Aorta (tissue), 5 donors: ENCODE data around the gene NINJ1. TPM values are rescaled to one million over a fixed set of nuclear protein-coding genes. Genes with fewer than 3 reads are reported as not detected.
"Not testable (repeated sequence)": the region's sequence is repeated elsewhere in the genome, so short reads cannot be mapped to it uniquely, and the experiment has no call there.

Experiments used
- ATAC-seq: fragments of 200-7000 bp; cut with Tn5 transposase; one replicate; pipeline ENCODE4 v1.9.1; 2022; ENCODE audit warnings: moderate library complexity; ENCODE audit not compliant: low FRiP score
- DNase-seq, 2 donors: peaks; one replicate each; pipeline ENCODE4 v3.0.0-alpha.2; 2020
- H3K27ac ChIP-seq, 2 donors: one replicate each; pipeline ENCODE4 v1.5.1; 2013; ENCODE audit warnings: low read length in 2 of 2, mild to moderate bottlenecking in 2 of 2, moderate library complexity in 2 of 2, control low read depth in 1 of 2, inconsistent platforms in 1 of 2, low read depth in 1 of 2
- H3K27me3 ChIP-seq, 2 donors: one replicate each; pipeline ENCODE4 v1.6.1; 2013; ENCODE audit warnings: control low read depth in 1 of 2, low read length in 1 of 2, mild to moderate bottlenecking in 1 of 2, moderate library complexity in 1 of 2; ENCODE audit not compliant: insufficient read depth in 2 of 2, control insufficient read depth in 1 of 2
- H3K36me3 ChIP-seq, 2 donors: one replicate each; pipeline ENCODE4 v1.6.1; 2013; ENCODE audit warnings: control low read depth in 1 of 2, low read length in 1 of 2, mild to moderate bottlenecking in 1 of 2; ENCODE audit not compliant: insufficient read depth in 2 of 2, control insufficient read depth in 1 of 2
- H3K4me1 ChIP-seq, 2 donors: one replicate each; pipeline ENCODE4 v1.6.1; 2013; ENCODE audit warnings: low read length in 2 of 2, control low read depth in 1 of 2, mild to moderate bottlenecking in 1 of 2, moderate library complexity in 1 of 2; ENCODE audit not compliant: insufficient read depth in 2 of 2, control insufficient read depth in 1 of 2
- H3K4me3 ChIP-seq, 2 donors: one replicate each; pipeline ENCODE4 v1.5.1; 2013; ENCODE audit warnings: low read length in 2 of 2, control low read depth in 1 of 2, mild to moderate bottlenecking in 1 of 2
- H3K9me3 ChIP-seq: one replicate; pipeline ENCODE4 v1.6.1; 2013; ENCODE audit warnings: mild to moderate bottlenecking, low read length; ENCODE audit not compliant: control insufficient read depth
- WGBS, 2 donors: extraction: QIAGEN DNeasy Blood & Tissue Kit; methylation state at CpG; one replicate each; pipeline ENCODE4 v1.1.7; 2013; 5-methylcytosine and 5-hydroxymethylcytosine counted together
- intact Hi-C, 2 donors: fragments of 100-400 bp; cut with DNase I; formaldehyde crosslinking; loops; one replicate each; pipeline versions ENCODE4 v1.14.2 to v1.15.0; 2022
- polyA plus RNA-seq, 2 donors: library from polyadenylated mRNA; stranded (reverse); fragments of 200-250 nt; gene quantifications; one replicate each; pipeline ENCODE4 v1.2.3, GENCODE V29; 2013
- total RNA-seq, 2 donors: library from RNA; stranded (reverse); fragmentation: NEBNext Ultra II Directional; extraction: Animal tissue kit (Norgen Biotek cat#: 25700); gene quantifications; one replicate each; pipeline ENCODE4 v1.2.1, GENCODE V29; 2021
- donor health status: healthy with polysubstance abuse.
- donor health status: Bipolar disorder and iron deficiency.
- donor health status: DM: no; HTN: no; CAD: no.
- donor health status: DM: no; HTN: no; CAD: no.
- donor health status: DM: yes; HTN: yes; CAD: no.

The NINJ1 gene
- total and polyA plus RNA-seq, 4 donors = 46.7 to 113 (median 73.5) TPM

- no peak overlapping the region for H3K4me3 ChIP-seq
- intact Hi-C loops = loop anchor here in 1 of 2 donors (2.0 kb wide), 1 partner anchor 196 kb away; no protein-coding TSS in a partner anchor
- DNase-seq (peak; percentile 48 to 75), ATAC-seq (no peak)
- no peaks in the 10 kb centered on the region for H3K27me3 ChIP-seq
- no peak overlapping the region for H3K27ac ChIP-seq
- 88 to 90% methylated on average over 15 of the region's 15 CpGs for WGBS, 2 donors
- H3K9me3 ChIP-seq = no peaks in the 10 kb centered on the region
- H3K4me1 ChIP-seq = no peaks in the 10 kb centered on the region
- H3K36me3 ChIP-seq = peaks cover 0 to 5% of the 10 kb centered on the region in 2 donors
Measured at GRCh38 chr9:93108291-93109041, 25.6 kb downstream of the NINJ1 start.

DNA sequence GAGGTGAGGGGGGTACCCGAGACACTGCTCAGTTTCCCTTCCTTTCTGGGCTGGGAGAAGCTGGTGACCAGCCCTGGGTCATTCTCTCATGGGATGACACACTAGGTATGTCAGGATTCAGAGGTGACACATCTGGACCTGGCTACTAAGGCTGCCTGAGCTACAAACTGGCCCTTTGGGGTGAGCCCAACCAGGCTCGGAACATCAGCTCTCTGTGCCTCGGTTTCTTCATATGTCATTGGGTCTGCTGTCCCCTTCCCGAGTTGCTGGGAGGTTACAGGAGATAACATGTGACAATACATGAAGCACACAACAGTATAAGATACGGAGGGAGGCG lies 26.3 kb downstream of the NINJ1 start:
- DNase-seq (no peak), ATAC-seq (no peak)
- Histone ChIP-seq H3K27ac (no peak overlapping the region), H3K36me3 (peaks cover 0 to 5% of the 10 kb centered on the region in 2 donors), H3K4me3 (no peak overlapping the region), H3K9me3 (no peaks in the 10 kb centered on the region), H3K4me1 (no peaks in the 10 kb centered on the region), H3K27me3 (no peaks in the 10 kb centered on the region)
- intact Hi-C loops = loop anchor here in 1 of 2 donors (2.0 kb wide), 1 partner anchor 197 kb away; no protein-coding TSS in a partner anchor
- 89 to 90% methylated on average over 6 of the region's 6 CpGs for WGBS, 2 donors

DNA sequence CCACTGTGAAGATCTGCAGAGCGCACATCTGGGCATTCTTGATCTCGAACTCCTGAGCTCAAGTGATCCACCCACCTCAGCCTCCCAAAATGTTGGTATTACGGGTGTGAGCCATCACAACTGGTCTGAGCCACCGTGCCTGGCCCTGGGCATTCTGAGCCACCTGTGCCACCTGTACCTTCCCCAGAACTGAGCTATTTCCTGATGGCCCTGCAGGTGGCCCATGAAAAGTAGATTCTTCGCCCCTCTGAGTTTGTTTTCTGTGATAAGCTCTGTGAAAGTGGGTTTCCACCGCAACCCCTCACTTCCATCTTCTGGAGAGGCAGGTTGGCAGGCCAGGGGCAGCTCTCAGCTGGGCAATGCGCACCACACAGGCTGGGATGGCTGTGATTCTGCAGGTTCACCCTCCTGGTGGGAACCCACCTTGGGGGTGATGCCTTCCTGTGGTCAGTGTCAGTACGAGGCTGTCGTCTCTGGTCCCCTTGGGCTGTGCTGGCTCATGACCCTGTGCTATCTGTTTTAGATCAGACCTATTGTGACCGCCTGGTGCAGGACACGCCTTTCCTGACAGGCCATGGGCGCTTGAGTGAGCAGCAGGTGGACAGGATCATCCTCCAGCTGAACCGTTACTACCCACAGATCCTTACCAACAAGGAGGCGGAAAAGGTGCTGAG lies 26.8 kb downstream of the NINJ1 start:
- H3K27me3 ChIP-seq = no peaks in the 10 kb centered on the region
- WGBS, 2 donors = 87 to 91% methylated on average over 14 of the region's 14 CpGs

GRCh38 chr9:93105620-93106019 lies 28.4 kb downstream of the NINJ1 start:
- no peak for DNase-seq
- no peak for ATAC-seq
- intact Hi-C loops = no loop called here
- H3K9me3 ChIP-seq = no peaks in the 10 kb centered on the region
- H3K36me3 ChIP-seq = peaks cover 0 to 3% of the 10 kb centered on the region in 2 donors
- H3K27me3 ChIP-seq = no peaks in the 10 kb centered on the region
- H3K27ac ChIP-seq = no peak overlapping the region
- WGBS, 2 donors = 91 to 97% methylated on average over 1 of the region's 1 CpG
- no peak overlapping the region for H3K4me3 ChIP-seq
- no peaks in the 10 kb centered on the region for H3K4me1 ChIP-seq

More for the DNA sequence above, 26.8 kb downstream of the NINJ1 start:
- Histone ChIP-seq H3K36me3 (peaks cover 0 to 5% of the 10 kb centered on the region in 2 donors), H3K9me3 (no peaks in the 10 kb centered on the region), H3K4me1 (no peaks in the 10 kb centered on the region), H3K27ac (no peak overlapping the region), H3K4me3 (no peak overlapping the region)
- DNase-seq = peak; percentile 35 to 40
- no peak for ATAC-seq
- intact Hi-C loops = no loop called here

DNA sequence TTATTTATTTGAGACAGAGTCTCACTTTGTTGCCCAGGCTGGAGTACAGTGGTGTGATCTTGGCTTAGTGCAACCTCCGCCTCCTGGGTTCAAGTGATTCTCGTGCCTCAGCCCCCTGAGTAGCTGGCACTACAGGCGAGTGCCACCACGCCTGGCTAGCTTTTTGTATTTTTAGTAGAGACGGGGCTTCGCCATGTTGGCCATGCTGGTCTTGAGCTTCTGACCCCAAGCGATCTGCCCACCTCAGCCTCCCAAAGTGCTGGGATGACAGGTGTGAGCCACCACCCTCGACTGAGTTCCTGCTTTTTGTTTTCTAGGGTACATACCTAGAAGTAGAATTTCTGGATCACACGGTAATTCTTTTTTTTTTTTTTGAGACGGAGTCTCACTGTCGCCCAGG lies 33.0 kb downstream of the NINJ1 start:
- H3K9me3 ChIP-seq, H3K27me3 ChIP-seq, H3K4me1 ChIP-seq, H3K27ac ChIP-seq, ATAC-seq, intact Hi-C loops, H3K36me3 ChIP-seq, H3K4me3 ChIP-seq: not testable (repeated sequence)
- WGBS, 2 donors = 96 to 97% methylated on average over 11 of the region's 11 CpGs
- DNase-seq = peak; percentile 18 to 35

DNA sequence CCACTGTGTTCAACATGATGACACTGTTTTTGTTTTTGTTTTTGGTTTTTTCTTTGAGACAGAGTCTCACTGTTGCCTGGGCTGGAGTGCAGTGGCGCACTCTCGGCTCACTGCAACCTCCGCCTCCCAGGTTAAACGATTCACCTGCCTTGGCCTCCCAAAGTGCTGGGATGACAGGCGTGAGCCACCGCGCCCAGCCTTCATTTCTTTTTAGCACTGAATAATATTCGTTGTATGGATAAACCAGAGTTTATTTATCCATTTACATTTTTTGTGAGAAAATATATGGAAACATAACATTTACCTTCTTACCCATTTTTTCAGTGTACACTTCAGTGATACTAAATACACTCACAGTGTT lies 33.8 kb downstream of the NINJ1 start:
- no peak overlapping the region for H3K4me3 ChIP-seq
- no peaks in the 10 kb centered on the region for H3K27me3 ChIP-seq
- ATAC-seq = no peak
- H3K27ac ChIP-seq = no peak overlapping the region
- DNase-seq = peak; percentile 22 to 36
- 96 to 97% methylated on average over 8 of the region's 8 CpGs for WGBS, 2 donors
- H3K9me3 ChIP-seq = no peaks in the 10 kb centered on the region
- intact Hi-C loops = no loop called here
- peaks cover 2 to 8% of the 10 kb centered on the region in 2 donors for H3K4me1 ChIP-seq
- no peaks in the 10 kb centered on the region for H3K36me3 ChIP-seq

DNA sequence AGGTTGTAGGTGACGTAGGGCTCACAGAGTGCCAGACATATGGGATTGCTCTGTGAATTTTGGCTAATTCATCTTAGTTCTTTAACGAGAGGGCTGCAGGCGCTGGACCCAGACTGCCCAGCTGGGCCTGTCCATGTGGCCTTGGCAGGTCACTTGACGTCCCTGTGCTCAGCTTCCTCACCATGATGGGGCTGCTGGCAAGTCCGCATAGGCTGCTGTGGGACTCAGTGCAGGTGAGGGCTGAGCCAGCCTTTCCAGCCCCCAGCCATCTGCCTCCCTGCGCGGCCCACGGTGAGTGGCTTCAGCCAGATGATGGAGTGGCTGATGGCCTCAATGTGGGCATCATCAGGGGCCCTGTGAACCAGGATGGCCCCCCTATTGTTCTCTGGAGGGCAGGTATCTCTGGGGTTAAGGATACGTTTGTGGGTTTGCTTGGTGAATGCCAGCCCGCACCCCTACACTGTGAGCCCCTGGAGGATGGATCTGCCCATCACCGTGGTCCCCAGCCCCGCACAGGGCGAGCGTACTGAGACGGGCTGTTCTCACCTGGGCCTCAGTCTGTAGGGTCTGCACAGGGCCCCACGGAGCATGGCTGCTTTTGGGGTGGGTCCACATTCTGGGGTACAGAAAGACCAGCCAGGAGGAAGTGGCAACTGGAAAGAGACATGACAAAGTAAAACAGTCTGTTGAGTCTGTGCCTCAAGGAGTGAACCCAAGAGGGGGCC lies 34.3 kb downstream of the NINJ1 start:
- ATAC-seq (no peak), DNase-seq (peak; percentile 50 to 62)
- intact Hi-C loops = loop anchor here (5.0 to 10.0 kb wide), 3 partner anchors 33 to 95 kb away; partner anchors contain the start of gene NINJ1 (in 1 of the 2)
- Histone ChIP-seq H3K4me1 (peaks cover 2 to 8% of the 10 kb centered on the region in 2 donors), H3K4me3 (no peak overlapping the region), H3K36me3 (no peaks in the 10 kb centered on the region), H3K9me3 (no peaks in the 10 kb centered on the region), H3K27me3 (no peaks in the 10 kb centered on the region), H3K27ac (peak overlapping the region in 1 of 2 donors; percentile 49)
- 89 to 91% methylated on average over 16 of the region's 16 CpGs for WGBS, 2 donors

DNA sequence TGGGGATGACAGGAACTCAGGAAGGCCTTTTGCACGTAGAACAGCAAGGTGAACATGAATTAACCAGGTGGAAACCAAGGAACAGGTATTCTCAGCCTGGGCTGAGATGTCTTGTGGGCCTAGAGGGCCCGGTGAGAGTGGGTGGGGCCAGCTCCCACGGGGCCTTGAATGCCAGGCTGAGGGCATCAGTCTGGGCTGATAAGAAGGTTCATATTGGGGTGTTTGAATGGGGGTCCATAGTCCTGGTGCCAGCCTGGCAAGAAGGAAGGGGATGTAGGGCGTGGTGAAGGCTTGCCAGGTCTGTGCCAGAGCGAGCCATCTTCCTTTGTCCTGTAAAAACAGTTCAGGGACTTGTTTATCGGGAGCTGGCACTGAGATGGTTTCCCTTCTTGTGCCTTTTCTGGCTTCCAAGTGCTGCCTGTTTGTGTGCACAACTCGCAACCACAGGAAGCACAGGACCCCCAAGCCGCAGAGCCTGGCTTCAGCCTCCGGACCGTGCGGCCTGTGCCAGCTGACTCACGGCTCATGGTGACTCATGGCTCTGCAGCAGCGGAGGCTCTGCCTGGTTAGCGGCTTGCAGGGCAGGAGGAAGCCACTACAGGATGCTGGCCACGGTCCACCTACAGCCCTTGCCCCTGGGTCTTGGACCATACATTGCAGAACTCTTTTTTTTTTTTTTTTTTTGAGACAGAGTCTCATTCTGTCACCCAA lies 35.7 kb downstream of the NINJ1 start:
- intact Hi-C loops = loop anchor here (5.0 to 10.0 kb wide), 3 partner anchors 34 to 94 kb away; partner anchors contain the start of gene NINJ1 (in 1 of the 2)
- no peak overlapping the region for H3K4me3 ChIP-seq
- no peaks in the 10 kb centered on the region for H3K9me3 ChIP-seq
- H3K4me1 ChIP-seq = peaks cover 2 to 8% of the 10 kb centered on the region in 2 donors
- H3K27ac ChIP-seq = peak overlapping the region; percentile 71 to 82
- H3K36me3 ChIP-seq = no peaks in the 10 kb centered on the region
- H3K27me3 ChIP-seq = no peaks in the 10 kb centered on the region
- ATAC-seq (peak; percentile 69), DNase-seq (peak; percentile 98)
- WGBS, 2 donors = 1 to 6% methylated on average over 15 of the region's 15 CpGs
